ENCODE data around the gene HDAC6.

- TF ChIP-seq ZFP3 (CRISPR knock-in tag; IDR thresholded peaks at IDR 0.05) (no peak), CSDC2 (CRISPR knock-in tag; IDR thresholded peaks at IDR 0.05) (no peak), ZNF8 (CRISPR knock-in tag; IDR thresholded peaks at IDR 0.05) (no peak), ISL1 (CRISPR knock-in tag; IDR thresholded peaks at IDR 0.05) (no peak), TCF4 (CRISPR knock-in tag; IDR thresholded peaks at IDR 0.05; ENCODE audit: borderline replicate concordance) (no peak), ZFP30 (CRISPR knock-in tag; IDR thresholded peaks at IDR 0.05) (no peak), TOX (CRISPR knock-in tag; IDR thresholded peaks at IDR 0.05; ENCODE audit: borderline replicate concordance) (no peak)
- TF ChIP-seq, protein P1, sequence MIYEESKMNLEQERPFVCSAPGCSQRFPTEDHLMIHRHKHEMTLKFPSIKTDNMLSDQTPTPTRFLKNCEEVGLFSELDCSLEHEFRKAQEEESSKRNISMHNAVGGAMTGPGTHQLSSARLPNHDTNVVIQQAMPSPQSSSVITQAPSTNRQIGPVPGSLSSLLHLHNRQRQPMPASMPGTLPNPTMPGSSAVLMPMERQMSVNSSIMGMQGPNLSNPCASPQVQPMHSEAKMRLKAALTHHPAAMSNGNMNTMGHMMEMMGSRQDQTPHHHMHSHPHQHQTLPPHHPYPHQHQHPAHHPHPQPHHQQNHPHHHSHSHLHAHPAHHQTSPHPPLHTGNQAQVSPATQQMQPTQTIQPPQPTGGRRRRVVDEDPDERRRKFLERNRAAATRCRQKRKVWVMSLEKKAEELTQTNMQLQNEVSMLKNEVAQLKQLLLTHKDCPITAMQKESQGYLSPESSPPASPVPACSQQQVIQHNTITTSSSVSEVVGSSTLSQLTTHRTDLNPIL (CRISPR knock-in tag; IDR thresholded peaks at IDR 0.05; ENCODE audit: low read depth) = no peak
- TF ChIP-seq, protein P2, sequence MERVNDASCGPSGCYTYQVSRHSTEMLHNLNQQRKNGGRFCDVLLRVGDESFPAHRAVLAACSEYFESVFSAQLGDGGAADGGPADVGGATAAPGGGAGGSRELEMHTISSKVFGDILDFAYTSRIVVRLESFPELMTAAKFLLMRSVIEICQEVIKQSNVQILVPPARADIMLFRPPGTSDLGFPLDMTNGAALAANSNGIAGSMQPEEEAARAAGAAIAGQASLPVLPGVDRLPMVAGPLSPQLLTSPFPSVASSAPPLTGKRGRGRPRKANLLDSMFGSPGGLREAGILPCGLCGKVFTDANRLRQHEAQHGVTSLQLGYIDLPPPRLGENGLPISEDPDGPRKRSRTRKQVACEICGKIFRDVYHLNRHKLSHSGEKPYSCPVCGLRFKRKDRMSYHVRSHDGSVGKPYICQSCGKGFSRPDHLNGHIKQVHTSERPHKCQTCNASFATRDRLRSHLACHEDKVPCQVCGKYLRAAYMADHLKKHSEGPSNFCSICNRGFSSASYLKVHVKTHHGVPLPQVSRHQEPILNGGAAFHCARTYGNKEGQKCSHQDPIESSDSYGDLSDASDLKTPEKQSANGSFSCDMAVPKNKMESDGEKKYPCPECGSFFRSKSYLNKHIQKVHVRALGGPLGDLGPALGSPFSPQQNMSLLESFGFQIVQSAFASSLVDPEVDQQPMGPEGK (CRISPR knock-in tag; IDR thresholded peaks at IDR 0.05; ENCODE audit: borderline replicate concordance) = no peak
Observed at GRCh38 chrX:48826876-48827653, 25.2 kb downstream of the HDAC6 start.

Data from SK-N-SH treated with all-trans-retinoic acid at 6 μM for 48 hours (cell line).